ENCODE results near the gene MACROH2A2.

MACROH2A2 gene

DNA sequence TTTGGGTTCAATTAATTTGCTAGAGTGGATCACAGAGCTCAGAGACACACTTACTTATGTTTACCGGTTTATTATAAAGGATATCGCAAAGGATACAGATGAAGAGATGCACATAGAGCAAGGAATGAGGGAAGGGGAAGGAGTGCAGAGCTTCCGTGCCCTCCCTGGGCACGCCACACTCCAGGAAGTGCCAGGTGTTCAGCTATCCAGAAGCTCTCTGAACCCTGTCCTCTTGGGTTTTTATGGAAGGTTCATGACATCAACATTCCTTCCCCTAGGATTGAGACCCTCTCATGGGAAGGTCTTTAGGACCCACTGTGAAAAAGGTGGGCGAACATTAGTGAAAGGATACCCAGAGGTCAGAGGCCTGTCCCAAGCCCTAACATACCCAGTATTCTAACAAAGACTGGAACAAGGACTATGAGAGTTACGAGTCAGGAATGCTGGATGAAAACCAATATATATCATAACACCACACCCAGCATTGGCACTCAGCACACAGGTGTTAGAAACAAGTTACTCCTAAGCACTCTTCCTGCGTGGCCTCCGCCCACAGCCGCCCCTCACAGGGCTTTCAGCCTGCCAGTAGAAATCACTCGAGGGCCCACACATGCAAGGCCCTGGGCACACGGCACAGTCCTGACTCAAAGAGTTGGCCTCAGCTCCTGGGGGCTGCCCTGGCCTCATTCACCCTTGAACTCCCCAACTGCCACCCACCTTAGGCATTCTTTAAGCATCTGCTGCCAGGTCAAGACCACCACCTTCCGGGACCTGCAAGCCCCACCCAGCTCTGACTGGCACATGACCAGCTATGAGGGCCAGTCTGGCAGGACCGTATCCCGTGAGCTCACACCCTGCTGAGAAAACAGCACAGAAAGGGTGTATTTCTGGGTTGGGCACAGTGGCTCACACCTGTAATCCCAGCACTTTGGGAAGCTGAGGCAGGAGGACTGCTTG is 85.6 kb downstream of the MACROH2A2 start:
- no peak overlapping the region for H3K4me3 ChIP-seq (ENCODE audit: low read depth, low read length)
- no peak for DNase-seq (ENCODE audit: low read depth)
- TF ChIP-seq POLR2A (IDR thresholded peaks at IDR 0.05; ENCODE audit: extremely low read depth, insufficient read length) (no peak), MYC (IDR thresholded peaks at IDR 0.05; ENCODE audit: low read depth, low read length) (no peak)
- TF ChIP-seq, protein P1, sequence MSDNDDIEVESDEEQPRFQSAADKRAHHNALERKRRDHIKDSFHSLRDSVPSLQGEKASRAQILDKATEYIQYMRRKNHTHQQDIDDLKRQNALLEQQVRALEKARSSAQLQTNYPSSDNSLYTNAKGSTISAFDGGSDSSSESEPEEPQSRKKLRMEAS (IDR thresholded peaks at IDR 0.05; ENCODE audit: low read depth, low read length) = no peak
- TF ChIP-seq, protein P2, sequence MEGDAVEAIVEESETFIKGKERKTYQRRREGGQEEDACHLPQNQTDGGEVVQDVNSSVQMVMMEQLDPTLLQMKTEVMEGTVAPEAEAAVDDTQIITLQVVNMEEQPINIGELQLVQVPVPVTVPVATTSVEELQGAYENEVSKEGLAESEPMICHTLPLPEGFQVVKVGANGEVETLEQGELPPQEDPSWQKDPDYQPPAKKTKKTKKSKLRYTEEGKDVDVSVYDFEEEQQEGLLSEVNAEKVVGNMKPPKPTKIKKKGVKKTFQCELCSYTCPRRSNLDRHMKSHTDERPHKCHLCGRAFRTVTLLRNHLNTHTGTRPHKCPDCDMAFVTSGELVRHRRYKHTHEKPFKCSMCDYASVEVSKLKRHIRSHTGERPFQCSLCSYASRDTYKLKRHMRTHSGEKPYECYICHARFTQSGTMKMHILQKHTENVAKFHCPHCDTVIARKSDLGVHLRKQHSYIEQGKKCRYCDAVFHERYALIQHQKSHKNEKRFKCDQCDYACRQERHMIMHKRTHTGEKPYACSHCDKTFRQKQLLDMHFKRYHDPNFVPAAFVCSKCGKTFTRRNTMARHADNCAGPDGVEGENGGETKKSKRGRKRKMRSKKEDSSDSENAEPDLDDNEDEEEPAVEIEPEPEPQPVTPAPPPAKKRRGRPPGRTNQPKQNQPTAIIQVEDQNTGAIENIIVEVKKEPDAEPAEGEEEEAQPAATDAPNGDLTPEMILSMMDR (IDR thresholded peaks at IDR 0.05; ENCODE audit: low read depth, low read length) = no peak

DNA sequence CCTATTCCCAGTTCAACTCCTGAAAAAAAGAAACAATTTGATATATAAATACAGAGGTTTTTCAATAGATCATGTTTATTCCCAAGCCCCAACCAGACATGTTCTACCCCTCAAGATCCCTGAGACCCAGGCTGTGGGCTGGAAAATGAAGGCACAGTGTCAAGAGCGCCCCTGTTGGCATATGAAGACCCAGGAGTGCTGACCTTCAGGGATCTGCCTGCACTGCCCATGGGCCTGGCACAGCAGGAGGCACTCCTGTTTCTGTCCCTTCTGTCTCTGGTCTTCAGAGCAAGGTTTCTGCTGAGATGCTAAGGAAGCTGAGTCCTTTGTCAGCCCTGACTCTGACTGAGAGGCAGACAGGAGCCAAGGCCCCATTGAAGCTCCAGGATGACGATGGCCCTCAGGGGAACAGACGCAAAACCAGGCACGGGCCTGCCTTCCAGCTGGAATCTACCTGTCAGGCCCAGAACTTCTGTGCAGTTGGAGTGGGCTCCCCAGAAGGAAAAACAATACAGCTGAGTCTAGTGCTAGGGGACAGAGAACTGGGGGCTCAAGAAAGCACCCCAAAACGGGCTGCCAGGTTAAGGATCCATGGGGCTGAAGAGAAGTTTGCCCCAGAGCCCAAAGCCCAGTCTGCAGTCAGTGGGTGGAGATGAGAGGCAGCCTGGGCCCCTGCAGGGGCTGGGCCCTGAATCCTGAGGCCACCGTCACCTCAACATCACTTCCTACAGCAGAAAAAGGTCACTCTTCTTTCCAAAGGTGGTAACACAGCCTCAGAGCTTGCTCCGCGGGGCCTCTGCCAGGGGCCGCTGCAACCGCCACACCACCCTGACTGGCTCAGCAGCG is 86.7 kb downstream of the MACROH2A2 start:
- H3K4me3 ChIP-seq (ENCODE audit: low read depth, low read length) = no peak overlapping the region
- TF ChIP-seq, protein P1 (IDR thresholded peaks at IDR 0.05; ENCODE audit: low read depth, low read length) = no peak
- TF ChIP-seq, protein P2 (IDR thresholded peaks at IDR 0.05; ENCODE audit: low read depth, low read length) = no peak
- TF ChIP-seq MYC (IDR thresholded peaks at IDR 0.05; ENCODE audit: low read depth, low read length) (no peak), POLR2A (IDR thresholded peaks at IDR 0.05; ENCODE audit: extremely low read depth, insufficient read length) (no peak)
- no peak for DNase-seq (ENCODE audit: low read depth)

DNA sequence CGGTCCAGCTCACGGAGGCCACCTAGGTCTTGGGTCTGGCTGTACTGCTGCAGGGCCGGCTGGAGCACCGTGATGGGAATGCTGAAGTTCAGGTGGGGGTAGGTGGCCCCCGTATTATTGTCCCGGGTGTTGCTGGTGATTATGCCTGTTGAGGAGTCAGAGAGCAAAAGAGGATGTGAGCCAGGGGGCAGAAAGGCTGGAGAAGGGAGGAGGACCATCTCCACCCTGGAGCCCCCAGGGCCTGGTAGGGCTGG is 87.3 kb downstream of the MACROH2A2 start:
- TF ChIP-seq, protein P1 (IDR thresholded peaks at IDR 0.05; ENCODE audit: low read depth, low read length) = no peak
- H3K4me3 ChIP-seq (ENCODE audit: low read depth, low read length) = no peak overlapping the region

DNA sequence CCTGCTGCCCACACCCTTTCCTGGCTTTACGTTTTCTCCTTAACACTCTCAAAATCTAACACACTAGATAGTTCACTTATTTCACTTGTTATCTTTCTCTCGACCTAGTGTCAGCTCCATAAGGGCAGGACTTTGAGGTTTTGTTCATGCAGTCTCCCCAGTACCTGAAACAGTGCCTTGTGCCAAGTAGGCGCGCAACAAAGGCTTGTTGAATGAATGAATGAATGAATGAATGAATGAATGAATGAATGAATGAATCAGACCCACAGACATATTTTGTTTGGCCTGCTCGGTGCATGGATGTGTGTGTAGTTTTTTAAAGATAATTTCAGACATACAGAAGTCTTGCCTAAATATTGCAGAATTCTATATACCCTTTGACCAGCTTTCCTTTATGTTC is 87.7 kb downstream of the MACROH2A2 start:
- no peak for TF ChIP-seq POLR2A (IDR thresholded peaks at IDR 0.05; ENCODE audit: extremely low read depth, insufficient read length)
- TF ChIP-seq, protein P1 (IDR thresholded peaks at IDR 0.05; ENCODE audit: low read depth, low read length) = no peak
- no peak for TF ChIP-seq MYC (IDR thresholded peaks at IDR 0.05; ENCODE audit: low read depth, low read length)
- H3K4me3 ChIP-seq (ENCODE audit: low read depth, low read length) = no peak overlapping the region

More for the DNA sequence above, 87.3 kb downstream of the MACROH2A2 start:
- no peak for DNase-seq (ENCODE audit: low read depth)

DNA sequence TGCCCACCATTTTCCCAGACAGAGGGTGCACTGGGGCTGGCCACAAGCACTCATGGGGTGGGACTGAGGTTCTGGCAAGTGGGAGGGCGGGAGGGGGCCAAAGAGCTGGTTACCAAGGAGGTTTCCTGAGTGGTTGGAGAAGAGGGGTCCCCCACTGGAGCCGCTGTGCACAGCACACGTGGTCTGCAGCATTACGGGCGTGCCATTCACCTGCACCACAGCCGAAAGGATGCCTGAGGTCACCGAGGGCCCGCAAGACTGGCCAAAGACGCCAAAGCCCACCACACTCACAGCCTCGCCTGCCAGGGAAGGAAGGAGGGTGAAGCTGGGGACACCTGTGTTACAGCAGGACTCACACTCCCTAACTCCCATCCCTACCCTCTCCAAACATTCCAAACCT is 89.9 kb downstream of the MACROH2A2 start:
- DNase-seq (ENCODE audit: low read depth) = no peak
- no peak overlapping the region for H3K4me3 ChIP-seq (ENCODE audit: low read depth, low read length)
- no peak for TF ChIP-seq MYC (IDR thresholded peaks at IDR 0.05; ENCODE audit: low read depth, low read length)

More for the DNA sequence above, 87.7 kb downstream of the MACROH2A2 start:
- DNase-seq (ENCODE audit: low read depth) = no peak

DNA sequence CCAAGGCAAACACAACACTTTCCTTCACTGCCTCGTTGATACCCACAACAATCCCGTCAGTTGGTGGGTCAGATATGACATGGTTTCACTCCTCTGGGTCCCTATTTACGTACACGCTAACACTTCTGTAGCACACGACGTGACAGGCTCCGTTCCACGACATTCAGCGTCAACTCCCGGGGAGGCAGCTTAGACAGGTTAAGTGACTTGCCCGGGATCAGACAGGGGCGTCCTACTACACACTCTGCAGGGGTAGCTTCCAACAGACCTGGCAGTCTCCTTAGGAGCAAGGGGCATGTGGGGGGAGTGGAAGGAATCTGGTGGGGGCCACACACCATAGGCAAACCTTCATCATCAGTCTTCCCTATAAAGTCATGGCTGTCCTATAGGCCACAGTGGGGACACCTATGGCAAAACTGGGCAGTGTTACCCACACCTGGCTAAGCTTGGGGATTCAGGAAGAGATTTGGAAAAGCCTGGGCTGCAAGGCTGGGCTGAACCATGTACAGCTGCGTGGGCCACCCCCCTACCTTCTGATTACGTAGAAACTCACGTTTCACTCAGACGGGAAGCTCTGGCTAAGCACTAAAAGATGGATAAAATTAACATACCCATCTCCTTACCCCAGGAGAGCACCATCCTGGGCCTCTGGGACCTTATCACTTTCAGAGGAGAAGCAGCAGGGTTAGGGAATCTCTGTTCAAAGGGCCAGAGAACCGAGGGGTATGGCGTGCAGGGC is 91.9 kb downstream of the MACROH2A2 start:
- DNase-seq (ENCODE audit: low read depth) = no peak
- TF ChIP-seq, protein P1 (IDR thresholded peaks at IDR 0.05; ENCODE audit: low read depth, low read length) = no peak
- no peak for TF ChIP-seq MYC (IDR thresholded peaks at IDR 0.05; ENCODE audit: low read depth, low read length)
- TF ChIP-seq POLR2A (IDR thresholded peaks at IDR 0.05; ENCODE audit: extremely low read depth, insufficient read length) = no peak
- TF ChIP-seq, protein P2 (IDR thresholded peaks at IDR 0.05; ENCODE audit: low read depth, low read length) = no peak
- peak overlapping the region; percentile 67 for H3K4me3 ChIP-seq (ENCODE audit: low read depth, low read length)
